HG03520 (cell line): ENCODE data around the gene KIF25.

Source experiments
- ATAC-seq: cut with Tn5 transposase; IDR thresholded peaks from one replicate; pipeline ENCODE4 v1.9.1; 2021; ENCODE audit warnings: mild to moderate bottlenecking, moderate library complexity; ENCODE audit not compliant: unreplicated experiment

The KIF25 gene

DNA sequence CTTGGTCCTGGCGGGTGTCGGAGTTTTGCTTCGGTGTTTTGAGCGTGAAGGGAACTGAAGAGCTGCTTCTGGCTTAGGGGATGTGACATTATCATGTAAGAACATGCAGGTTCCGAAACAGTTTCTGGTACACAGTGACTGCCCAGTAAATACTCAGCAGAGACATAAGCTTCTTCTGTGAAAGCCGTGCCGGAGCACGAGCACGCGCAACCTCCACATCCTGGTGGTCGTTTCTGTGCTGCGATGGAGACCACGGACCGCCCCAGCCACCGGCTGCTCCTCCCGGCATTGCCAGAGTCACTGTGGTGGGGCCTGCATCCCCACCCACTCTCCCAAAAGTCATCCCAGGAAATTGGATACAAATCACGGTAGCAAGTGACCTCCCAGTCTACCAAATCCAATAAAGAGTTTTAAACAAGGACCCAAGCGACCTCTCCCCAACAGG is 18.7 kb downstream of the KIF25 start:
- no peak for ATAC-seq

DNA sequence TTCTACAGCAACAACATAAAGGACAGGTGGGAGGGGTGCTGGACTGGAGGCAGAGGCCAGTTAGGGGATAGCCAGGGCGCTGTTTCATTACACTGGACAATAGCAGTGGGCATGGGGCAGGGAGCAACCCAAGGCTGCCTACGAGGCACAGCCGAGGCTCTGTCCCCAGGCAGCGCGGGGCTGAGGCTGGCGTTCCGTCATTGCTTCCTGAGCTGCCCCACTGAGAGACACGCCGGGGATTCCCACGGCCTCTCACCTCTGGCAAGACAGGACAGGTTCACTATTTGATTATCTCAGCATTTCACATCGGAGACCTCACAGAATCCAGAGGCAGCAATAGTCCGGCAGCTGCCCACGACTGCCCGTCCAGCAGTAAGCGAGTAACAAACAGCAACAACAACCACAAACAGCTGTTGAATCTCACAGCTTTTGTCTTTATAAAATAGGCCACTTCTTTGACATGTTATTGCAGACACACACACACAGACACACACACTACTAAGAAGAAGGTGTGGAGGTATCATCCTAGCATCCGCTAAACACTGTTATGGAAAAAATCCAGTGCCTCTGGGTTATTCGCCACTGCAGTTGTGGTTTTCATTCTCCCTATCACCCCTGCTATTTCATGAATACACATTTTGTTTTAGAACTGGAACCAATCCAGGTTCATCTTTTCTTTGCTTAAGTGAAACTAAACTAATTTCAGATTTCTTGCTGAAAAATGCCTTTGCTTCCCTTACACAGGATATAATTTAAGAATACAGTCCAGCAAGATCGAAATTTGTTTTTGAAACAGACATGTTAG is 19.5 kb downstream of the KIF25 start:
- ATAC-seq: no peak

DNA sequence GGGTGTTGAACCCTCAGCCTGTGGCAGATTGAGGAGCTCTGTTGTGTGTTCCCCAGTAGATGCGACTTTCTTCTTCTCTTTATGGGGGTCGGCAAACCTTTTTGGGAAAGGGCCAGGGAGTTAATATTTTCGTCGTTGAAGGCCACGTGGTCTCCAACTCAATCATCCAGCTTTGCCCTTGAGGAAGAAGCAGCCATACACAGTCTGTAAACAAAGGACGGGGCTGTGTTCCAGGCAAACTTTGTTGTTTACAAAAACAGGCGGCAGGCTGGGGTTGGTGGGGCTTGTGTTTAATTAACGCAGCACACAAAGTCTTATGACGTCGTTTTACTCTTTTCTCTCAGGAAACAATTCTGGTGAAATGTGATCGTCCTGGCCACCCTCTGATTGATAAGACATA is 20.2 kb downstream of the KIF25 start:
- no peak for ATAC-seq

DNA sequence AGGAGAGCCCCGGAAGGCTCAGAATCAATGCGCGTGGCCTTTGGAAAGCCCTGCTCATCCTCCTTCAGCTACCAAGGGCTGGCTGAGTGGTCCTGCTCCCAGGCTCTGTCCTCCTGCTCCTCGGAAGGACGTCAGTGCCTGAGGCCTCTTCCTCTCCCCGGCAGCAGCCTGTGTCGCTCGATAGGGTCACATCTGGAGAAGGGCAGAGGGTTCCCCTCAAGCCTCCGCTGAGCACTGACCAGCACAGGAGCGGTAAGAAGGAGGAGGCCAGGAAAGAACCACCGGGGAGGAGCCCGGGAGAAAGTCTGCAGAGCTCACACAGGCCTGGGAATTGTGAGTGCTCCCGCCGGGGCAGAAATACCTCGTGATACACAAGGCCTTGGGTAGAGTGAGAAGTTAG is 21.2 kb downstream of the KIF25 start:
- no peak for ATAC-seq

DNA sequence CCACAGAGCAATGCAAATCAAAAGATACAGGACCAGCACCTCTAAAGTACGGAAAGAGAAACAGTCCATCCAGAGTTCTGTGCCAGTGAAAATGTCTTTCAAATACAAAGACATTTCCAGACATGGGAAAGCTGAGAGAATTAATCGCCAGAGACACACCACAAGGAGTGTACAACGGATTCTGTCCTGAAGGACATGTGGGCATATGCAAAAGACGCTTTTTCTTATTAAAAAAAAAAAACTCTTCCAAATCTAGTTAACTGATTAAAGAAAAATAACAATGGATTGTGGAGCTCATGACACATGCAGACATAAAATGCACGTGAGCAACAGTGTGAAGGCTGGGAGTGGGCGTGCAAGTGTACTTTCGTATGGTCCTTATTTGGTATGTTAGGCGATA is 22.8 kb downstream of the KIF25 start:
- no peak for ATAC-seq

DNA sequence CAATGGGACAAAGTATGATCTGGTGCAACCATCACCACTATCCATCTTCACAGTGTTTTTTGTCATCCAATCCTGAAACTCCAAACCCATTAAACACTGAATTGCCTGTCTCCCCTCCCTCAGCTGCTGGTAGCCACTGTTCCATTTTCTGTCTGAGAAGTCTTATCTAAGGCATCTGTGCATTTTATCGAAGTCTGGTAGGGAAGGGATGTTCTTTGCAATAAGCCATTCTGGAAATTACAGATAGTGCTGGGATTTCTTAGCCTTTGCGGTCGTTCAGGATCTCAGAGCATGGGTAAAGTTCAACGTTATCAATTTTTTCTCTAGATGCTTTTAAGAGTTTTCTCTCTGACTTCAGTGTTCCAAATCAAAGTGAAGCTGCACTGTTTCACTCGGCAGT is 24.1 kb downstream of the KIF25 start:
- ATAC-seq: no peak

DNA sequence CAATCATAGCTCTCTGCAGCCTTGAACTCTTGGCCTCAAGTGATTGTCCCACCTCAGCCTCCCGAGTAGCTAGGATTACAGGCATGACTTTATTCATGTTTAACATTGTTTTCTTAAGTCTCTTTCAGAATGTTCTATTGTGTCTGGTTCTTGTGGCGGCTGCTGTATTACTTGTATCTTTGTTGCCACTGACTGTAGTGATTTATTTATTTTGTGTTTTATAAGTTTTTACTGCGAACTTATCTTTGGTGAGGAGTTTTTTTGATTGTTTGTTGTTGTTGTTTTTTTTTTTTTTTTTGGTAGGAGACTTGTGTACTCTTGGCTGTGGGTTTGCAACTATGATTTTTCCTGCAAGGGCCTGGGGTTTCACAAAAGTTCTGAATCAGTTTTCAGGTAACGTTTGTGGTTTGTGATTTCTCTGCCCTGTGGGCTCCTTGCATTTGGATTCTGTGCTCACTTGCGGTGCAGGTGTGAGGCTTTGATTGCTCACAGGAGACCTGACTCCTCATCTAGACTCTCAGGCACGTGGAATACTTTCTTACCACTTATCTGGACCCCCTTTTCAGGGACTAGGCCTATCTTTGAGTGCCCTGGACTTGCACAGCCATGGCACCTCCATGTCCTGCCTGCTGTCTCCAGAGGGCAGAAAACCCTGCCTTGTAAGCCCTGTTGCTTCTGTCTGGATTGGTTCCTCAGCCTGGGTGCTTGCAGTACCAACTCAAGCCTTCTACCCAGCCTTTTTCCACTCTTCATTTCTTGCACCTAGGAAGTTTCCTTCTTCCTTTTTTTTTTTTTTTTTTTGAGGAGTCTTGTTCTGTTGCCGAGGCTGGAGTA is 25.2 kb downstream of the KIF25 start:
- ATAC-seq: no peak

DNA sequence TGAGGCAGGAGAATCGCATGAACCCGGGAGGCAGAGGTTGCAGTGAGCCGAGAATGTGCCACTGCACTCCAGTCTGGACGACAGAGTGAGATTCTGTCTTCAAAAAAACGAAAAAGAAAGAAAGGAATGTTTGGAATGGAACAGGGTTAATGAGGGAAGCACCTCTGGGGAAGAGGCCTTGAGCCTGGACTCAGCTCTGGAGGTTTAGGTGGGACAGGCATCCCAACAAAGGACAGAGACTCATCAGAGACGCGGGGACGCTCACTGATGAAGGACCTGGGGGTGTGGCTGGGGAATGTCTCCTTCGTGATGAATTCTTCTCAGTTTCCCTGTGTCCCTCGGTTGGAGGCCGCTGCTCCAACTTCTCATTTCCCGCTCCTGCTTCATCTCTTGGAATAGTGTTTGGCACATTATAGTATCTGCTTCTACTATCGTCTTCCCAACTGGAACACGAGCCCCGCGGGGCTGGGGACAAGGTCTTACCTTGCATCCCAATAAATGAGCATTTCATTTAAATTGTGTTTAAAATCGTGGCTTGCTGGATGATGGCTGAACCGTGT is 27.6 kb downstream of the KIF25 start:
- no peak for ATAC-seq

DNA sequence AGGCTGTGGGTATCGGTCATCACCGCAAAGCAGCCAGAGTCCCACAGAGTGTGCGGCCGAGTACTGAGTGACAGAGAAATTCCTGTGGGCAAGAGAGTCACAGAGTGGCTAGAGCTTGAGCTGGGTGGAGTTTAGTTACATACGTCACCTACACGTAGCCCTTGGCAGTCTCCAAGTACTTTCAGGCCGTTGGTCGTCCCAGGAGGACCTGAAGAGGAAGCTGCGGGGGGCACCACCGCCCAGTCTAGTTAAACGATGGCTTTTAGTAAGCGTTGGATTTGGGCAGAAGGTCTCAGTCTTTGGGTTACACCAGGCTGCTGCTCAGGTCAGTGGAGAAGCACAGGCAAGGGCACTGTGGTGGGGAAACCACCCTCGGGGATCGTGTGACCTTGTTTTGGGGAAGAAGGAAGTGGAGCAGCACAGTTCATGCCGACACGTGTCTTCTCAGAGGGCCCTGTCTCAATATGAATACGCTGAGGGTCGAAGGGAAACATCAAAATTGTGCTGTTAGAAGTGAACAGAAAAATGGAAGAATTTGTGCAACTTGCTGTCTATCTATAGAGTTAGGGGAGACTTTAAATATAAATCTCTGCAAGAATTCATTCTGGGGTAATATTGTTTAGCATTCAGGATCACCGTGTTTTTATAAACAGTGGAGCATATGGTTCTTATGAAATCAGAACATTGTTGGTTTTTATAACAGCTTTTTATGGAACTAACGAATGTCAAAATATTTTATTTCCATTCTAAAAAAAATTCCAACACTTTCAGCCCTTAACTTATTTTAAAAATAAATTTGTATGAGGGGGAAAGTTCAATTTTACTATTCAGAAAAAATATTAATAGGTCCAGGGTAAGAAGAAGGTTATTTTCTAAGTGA is 28.6 kb downstream of the KIF25 start:
- no peak for ATAC-seq

DNA sequence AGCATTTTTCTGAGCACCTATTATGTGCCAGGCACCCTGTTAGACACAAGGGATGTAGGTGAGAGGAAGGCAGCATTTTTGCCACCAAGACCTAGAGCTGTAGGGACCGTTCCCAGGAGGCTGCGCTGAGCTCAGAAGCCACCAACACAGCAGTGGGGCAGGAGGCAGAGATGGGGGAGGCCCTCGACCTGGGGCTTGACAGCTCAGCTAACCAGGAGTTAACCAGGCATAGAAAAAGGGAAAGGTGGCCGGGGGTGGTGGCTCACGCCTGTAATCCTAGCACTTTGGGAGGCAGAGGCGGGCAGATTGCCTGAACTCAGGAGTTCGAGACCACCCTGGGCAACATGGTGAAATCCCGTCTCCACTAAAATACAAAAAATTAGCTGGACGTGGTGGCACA is 29.5 kb downstream of the KIF25 start:
- ATAC-seq: no peak

DNA sequence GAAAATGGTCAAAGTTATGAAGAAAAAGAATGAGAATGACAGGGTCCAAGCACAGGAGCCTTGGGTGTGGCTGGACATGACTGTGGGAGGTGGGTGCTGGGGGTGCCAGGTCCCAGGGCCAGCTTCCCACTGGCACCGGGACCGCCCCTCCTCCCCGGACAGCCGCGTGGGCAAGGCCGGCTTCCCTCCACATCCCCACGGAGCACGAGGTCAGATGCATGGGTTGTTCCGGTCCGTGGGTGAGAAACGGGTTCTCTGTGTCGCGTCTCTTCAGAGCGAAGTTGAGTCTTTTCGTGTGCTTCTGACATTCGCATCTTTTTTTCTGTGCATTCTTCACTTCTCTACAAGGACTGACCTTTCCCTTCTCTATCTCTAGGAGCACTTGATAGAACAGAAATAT is 30.1 kb downstream of the KIF25 start:
- ATAC-seq: no peak

DNA sequence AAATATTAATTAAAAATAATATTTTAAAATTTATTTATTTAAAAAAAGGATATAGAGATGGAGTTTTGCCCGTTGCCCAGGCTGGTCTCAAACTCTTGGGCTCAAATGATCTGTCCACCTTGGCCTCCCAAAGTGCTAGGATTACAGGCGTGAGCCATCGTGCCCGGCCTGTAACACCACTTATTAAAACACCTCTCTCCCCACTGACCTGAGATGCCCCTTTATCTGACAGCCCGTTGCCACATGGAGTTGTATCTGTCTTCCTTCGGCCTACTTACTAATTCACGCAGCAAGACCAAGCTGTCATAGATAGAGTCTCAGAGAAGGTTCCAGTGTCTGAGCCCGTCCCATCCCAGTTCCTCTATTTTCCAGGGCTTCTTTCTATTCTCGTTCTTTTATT is 30.7 kb downstream of the KIF25 start:
- ATAC-seq: no peak

DNA sequence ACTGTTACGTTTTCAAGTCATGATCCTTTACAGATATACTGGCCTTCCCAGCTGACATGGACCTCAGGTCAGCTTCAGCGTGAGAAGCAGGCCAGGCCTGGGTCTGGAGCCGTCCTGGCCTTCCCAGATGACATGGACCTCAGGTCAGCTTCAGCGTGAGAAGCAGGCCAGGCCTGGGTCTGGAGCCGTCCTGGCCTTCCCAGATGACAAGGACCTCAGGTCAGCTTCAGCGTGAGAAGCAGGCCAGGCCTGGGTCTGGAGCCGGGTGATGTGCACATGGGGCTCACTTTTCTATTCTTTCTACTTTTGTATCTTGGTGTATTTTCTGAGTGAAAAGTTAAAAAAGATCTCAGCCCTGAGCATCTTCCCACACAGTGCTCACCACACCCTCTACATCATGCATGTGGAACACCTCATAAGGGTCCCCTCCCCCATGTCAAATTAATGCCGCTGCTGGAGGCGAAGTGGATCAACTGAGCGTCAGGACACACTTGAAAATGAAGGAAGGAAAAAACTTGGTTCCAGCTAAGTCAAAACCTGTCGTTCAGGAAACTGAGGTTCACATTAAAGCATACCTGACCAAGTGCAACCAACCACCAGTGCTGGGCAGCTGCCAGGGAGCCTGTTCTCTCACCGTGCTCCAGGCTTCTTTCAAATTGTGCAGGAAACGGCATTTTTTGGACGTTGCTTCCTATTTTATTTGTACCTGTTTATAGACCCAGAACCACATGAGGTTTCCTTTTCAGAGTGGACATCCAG is 32.2 kb downstream of the KIF25 start:
- ATAC-seq: no peak

DNA sequence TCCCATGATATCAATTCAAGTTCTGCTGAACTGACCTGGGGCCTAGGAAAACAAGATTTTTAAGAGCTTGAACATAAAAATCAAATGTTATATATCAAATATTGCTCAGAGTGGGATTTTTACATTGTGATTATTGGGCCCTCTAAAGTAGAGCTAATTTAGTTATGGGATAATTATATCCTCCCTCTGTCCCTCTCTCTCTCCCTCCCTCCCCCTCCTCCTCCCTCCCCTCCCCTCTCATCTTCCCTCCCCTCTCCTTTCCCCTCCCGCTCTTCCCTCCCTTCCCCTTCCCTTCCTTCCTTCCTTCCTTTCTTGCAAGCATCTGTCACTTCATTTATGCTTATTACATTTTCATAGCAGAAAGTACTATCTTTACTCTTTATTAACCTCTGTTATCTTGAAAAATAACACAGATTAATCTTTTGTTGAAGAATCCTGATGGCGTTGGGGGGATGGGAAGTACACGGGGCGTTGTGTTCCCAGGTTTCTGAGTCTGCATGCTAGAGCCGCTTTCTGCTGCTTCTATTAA is 32.8 kb downstream of the KIF25 start:
- ATAC-seq: no peak

DNA sequence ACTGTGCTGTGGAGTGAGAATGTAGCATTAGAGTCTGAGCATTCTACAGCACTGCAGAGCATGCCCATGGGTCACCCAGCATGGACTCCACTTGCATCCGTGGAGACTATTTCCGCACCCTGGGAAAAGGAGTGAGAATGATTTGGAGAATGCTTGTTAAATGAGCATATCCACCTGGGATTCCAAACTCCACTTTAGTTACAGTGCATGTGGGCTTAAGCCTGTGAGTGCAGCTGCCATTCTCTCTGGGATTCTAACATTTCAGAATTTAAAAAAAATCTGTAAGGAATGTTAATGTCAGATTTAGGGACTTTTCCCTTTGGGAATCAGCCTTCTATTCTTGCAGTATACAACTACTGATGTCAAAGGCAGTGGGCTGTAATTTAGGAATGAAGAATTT is 33.4 kb downstream of the KIF25 start:
- ATAC-seq: no peak

DNA sequence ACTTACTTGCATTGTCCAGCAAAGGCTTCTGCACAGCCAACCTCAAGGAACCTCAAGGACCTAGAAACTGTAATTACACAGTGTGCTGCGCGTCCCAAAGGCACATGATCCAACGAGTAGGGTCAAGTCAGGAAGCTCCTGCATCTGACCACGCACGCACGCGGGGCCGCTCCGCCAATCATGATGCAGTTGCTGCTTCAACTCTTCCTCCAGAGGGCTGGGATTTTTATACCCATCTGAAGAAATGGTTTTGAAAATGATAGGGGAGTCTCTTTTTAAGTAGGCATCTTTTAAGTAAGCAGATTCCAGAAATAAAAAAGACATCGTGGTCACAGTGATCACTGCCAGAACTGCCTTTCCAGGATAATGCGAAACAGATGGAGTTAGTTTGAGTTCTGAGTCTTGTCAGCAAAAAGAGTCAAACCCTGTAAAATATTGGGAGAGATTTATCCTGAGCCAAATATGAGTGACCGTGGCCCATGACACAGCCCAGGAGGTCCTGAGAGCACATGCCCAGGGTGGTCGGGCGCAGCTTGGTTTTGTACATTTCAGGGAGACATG is 34.0 kb downstream of the KIF25 start:
- ATAC-seq: no peak

DNA sequence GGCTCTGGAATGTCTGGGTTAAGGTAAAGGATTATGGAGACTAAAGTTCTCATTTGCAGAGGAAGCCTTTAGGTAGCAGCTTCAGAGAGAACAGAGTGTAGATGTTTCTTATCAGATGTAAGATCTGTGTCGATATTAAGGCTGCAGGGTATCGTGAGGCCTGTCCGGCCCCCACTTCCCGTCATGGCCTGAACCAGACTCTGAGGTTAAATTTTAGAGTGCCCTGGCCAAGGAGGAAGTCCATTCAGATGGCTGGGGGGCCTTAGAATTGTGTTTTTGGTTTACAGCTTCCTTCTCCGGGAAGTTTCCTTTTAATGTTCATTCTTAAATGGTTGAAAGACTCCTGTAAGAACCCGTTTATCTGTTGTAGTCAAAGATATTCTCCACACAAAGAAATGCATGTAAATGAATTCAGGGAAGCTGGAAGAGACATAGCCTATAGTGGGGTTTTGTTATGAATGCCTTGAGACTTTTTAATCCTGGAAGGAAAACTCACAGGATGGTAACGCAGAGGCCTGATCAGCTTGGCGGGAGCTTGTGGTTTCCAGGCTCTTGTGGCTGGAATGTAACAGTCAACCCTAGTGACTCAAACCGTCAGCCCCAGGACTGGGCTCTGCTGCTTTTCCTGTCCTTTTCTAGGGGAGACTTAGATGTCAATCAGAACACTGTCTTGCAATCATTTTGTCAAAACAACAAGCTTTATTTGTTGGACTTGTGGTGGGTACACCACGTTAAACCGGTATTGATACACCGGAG is 34.7 kb downstream of the KIF25 start:
- ATAC-seq: no peak

DNA sequence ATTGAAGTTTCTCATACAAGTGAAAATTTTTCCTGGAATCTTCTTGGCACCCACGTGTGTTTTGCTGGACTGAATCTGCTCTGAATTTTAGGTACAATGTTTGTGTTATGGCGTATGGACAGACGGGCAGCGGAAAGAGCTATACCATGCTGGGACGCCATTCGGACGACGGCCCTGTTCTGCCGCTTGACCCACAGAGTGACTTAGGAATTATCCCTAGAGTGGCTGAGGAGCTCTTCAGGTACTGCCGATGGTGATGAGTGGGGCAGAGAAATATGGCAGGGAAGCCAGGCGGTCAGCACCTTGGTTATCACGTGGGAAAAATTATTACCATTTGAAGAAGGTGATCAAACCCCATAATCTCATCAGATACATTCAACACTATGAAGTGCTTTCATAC is 36.3 kb downstream of the KIF25 start:
- ATAC-seq: no peak

DNA sequence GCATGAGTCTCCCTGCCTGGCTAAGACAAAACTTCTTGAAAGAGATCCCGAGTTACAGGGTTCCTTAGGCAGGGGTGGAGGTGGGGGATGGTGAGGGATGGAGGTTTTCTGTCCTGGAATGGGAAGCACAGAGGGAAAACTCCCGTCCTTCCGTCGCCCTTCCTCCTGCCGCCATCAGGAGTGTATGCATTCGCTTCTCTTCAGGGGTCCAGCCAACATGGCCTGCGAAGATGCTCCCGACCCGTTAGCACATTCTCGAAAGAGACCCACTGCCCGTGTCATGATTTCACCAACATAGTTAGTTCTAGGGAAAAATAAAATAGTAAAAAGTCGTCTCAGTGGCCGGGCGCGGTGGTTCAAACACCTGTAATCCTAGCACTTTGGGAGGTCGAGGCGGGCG is 37.1 kb downstream of the KIF25 start:
- no peak for ATAC-seq
